Stimulated activated CD4-positive, alpha-beta T cell treated with anti-CD3 and anti-CD28 coated beads, Interleukin-4, amount 100 ng/mL, for 4 hours (primary cell): Measurements from ENCODE around the gene ANKRD33.
"Not testable (repeated sequence)": the region's sequence is repeated elsewhere in the genome, so short reads cannot be mapped to it uniquely, and the experiment has no call there.

ENCODE experiments used
- DNase-seq, 2 experiments: peaks; one replicate each; pipeline ENCODE4 v3.0.0-alpha.2; 2020

The ANKRD33 gene

GRCh38 chr12:51883998-51884675 is 3.8 kb upstream of the ANKRD33 start:
- no peak for DNase-seq

- DNase-seq = no peak
Measured at GRCh38 chr12:51884676-51885229, 3.1 kb upstream of the ANKRD33 start.

GRCh38 chr12:51885294-51886020 is 2.4 kb upstream of the ANKRD33 start:
- not testable (repeated sequence) for DNase-seq

- peak; percentile 16 to 47 for DNase-seq
Measured at GRCh38 chr12:51886021-51886710, 1.7 kb upstream of the ANKRD33 start.

GRCh38 chr12:51888316-51889215 is 663 bp downstream of the ANKRD33 start:
- no peak for DNase-seq

GRCh38 chr12:51889216-51890132 is 1.6 kb downstream of the ANKRD33 start:
- no peak for DNase-seq

- no peak for DNase-seq
Measured at GRCh38 chr12:51890133-51890464, 2.2 kb downstream of the ANKRD33 start.

GRCh38 chr12:51890511-51891171 is 2.7 kb downstream of the ANKRD33 start:
- DNase-seq = no peak

- DNase-seq = no peak
Measured at GRCh38 chr12:51891843-51892242, 3.9 kb downstream of the ANKRD33 start.

GRCh38 chr12:51893786-51894185 is 5.9 kb downstream of the ANKRD33 start:
- no peak for DNase-seq

GRCh38 chr12:51895378-51896135 is 7.7 kb downstream of the ANKRD33 start:
- DNase-seq = no peak

GRCh38 chr12:51896236-51896635 is 8.3 kb downstream of the ANKRD33 start:
- DNase-seq = no peak

GRCh38 chr12:51897181-51897580 is 9.3 kb downstream of the ANKRD33 start:
- DNase-seq = no peak

- no peak for DNase-seq
Measured at GRCh38 chr12:51898506-51898905, 10.6 kb downstream of the ANKRD33 start.

GRCh38 chr12:51898937-51899336 is 11.0 kb downstream of the ANKRD33 start:
- no peak for DNase-seq

GRCh38 chr12:51900323-51900889 is 12.5 kb downstream of the ANKRD33 start:
- no peak for DNase-seq

GRCh38 chr12:51901121-51901817 is 13.4 kb downstream of the ANKRD33 start:
- DNase-seq = no peak

GRCh38 chr12:51901881-51902280 is 14.0 kb downstream of the ANKRD33 start:
- no peak for DNase-seq

GRCh38 chr12:51904951-51905470 is 17.1 kb downstream of the ANKRD33 start:
- DNase-seq = no peak
